Astrocyte of the cerebellum (primary cell): ENCODE data around the gene TMEM184C.

Experiments used
- DNase-seq: peaks from one replicate; pipeline ENCODE4 v3.0.0-alpha.2; 2011; ENCODE audit warnings: low read depth
- H3K4me3 ChIP-seq: 2 replicates; pipeline ENCODE4 v1.5.1; 2011; ENCODE audit warnings: mild to moderate bottlenecking, low read depth, low read length, moderate library complexity
- in situ Hi-C: cut with HindIII; loops from 2 replicates; pipeline ENCODE4 v1.10.0; 2017; ENCODE audit warnings: low sequenced_read_pairs
- TF ChIP-seq, protein P1 (sequence below): IDR thresholded peaks from 2 replicates; pipeline ENCODE4 v1.5.1; 2012; ENCODE audit warnings: low read length, low read depth, moderate library complexity, mild to moderate bottlenecking; ENCODE audit errors: missing control alignments

The TMEM184C gene

DNA sequence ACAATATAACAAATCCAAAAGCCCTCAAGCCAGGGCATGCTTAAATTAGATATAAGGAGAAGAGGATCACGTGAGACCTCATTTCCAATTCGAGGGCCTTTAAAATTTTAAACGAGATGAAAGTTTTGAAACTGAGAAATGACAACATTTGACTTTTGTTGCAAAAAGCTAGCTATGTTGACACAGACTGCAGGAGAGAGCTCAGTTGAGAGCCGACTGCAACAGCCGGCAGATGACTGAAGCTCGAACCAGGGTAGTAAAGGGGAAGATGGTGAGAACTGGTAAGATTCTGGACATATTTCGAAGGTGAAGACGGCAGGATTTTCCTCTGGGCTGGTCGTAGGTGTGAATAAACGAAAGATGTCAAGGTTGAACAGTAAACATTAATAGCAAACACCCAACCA is 66.0 kb downstream of the TMEM184C start:
- TF ChIP-seq, protein P1, sequence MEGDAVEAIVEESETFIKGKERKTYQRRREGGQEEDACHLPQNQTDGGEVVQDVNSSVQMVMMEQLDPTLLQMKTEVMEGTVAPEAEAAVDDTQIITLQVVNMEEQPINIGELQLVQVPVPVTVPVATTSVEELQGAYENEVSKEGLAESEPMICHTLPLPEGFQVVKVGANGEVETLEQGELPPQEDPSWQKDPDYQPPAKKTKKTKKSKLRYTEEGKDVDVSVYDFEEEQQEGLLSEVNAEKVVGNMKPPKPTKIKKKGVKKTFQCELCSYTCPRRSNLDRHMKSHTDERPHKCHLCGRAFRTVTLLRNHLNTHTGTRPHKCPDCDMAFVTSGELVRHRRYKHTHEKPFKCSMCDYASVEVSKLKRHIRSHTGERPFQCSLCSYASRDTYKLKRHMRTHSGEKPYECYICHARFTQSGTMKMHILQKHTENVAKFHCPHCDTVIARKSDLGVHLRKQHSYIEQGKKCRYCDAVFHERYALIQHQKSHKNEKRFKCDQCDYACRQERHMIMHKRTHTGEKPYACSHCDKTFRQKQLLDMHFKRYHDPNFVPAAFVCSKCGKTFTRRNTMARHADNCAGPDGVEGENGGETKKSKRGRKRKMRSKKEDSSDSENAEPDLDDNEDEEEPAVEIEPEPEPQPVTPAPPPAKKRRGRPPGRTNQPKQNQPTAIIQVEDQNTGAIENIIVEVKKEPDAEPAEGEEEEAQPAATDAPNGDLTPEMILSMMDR, result no peak
- peak overlapping the region; percentile 95 for H3K4me3 ChIP-seq
- in situ Hi-C loops, result no loop called here
- no peak for DNase-seq

DNA sequence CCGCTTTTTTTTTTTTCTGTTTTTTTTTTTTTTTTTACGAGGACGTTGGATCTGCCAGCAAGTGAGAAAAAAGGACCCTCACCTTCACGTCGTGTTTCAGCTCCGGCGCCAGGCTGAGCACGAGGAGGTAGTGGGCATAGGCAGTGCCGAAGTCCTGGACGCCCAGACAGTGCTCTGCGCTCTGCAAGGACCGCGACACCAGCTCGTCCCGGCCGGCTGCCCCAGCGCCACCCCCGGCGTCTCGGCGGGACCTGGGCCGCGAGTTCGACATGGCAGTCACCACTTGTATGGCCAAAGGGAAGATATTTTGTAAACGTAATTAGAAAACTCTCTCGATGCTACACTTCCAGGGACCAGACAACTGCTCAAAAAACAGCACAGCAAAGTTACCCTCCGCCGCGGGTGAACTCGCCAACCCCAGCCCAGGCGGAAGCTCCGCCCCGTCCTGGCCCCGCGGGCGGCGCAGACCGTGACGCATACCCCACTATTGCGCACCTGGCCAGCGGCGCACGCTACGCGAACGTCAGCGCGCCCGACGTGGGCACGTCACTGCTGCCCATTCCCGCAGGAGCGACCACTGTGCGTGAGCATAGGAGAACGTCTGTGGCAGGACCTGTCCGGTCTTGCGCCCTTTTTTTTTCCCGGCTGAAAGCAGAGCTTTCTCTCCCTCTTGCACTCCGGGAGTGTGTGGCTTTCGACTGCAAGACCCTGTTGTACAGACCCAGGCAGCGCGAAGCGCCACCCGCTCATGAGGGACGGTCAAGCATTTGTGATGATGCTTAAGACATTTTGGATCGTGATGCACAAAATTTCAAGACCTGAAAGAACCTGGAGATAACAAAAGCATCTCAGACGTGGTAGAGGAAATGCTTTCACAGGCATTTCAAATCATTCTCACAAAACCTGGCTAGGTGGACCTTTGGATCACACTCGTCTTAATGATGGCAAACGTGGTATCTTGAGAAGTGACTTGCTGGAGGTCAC is 66.8 kb downstream of the TMEM184C start, which contains the start of gene PRMT9:
Gene PRMT9, minus strand, starts transcription at position 447 of the 984 bp plus-strand sequence. Its CDS starts 176 bp downstream, at position 271.
- H3K4me3 ChIP-seq, result peak within 1 kb of the TSS; percentile 95

DNA sequence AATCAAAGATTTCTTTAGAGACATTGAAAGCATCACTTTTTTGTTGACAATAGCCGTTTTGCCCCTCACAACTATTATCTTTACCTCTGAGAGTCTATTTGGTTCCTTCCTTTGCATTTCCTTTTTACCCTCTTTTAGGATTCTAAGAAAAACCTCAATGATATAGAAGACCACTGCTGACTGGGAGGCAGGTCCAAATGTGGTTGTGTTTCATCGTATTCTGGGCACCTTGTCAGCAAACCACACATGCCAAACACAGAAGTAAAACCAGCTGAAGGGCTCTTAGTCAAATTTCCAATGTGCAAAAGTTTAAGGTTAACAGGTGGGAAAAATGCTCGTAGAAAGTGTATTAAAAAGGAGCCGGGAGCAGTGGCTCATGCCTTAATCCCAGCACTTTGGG is 71.9 kb downstream of the TMEM184C start:
- DNase-seq, result no peak
- no peak overlapping the region for H3K4me3 ChIP-seq
- TF ChIP-seq, protein P1, result no peak
- in situ Hi-C loops, result no loop called here

More for the DNA sequence above, 66.8 kb downstream of the TMEM184C start, which contains the start of gene PRMT9:
- peak; percentile 67 for DNase-seq
- in situ Hi-C loops, result no loop called here
- TF ChIP-seq, protein P1, result no peak

GRCh38 chr4:147691820-147692219 is 74.6 kb downstream of the TMEM184C start:
- no peak overlapping the region for H3K4me3 ChIP-seq
- TF ChIP-seq, protein P1, result no peak
- no peak for DNase-seq
- in situ Hi-C loops, result no loop called here

- TF ChIP-seq, protein P1, result no peak
- in situ Hi-C loops, result no loop called here
- H3K4me3 ChIP-seq, result no peak overlapping the region
- DNase-seq, result no peak
Measured at GRCh38 chr4:147693218-147693617, 76.0 kb downstream of the TMEM184C start.

DNA sequence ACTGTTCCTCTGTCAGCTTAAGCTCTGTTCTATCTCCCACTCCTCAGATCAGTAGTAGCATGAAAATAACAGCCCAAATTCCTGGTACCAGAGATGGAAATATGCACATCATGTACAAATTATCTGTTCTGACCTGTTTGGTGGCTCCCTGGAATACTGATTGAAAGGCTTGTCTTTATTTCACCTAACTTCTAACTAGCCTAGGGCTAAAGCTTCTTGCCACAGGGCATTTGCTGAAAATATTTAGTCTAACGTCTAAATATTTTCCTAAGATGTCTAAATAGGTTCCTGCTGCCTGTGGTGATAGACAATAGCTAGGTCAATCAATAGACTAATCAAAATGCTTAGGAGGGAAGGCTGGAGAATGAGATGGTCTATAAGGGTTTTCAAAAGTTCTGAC is 79.7 kb downstream of the TMEM184C start:
- DNase-seq, result no peak
- in situ Hi-C loops, result no loop called here
- no peak overlapping the region for H3K4me3 ChIP-seq
- TF ChIP-seq, protein P1, result no peak
